ENCODE measurements around the gene BLM.

Gene BLM

GRCh38 chr15:90707489-90707888 lies 9.7 kb upstream of the BLM start:
- H3K79me2 ChIP-seq = no peaks in the 10 kb centered on the region
- no peak overlapping the region for H3K4me3 ChIP-seq (ENCODE audit: low read depth, low read length)
- no peak overlapping the region for H3K27ac ChIP-seq
- H3K9ac ChIP-seq = no peak overlapping the region
- H2AFZ ChIP-seq = no peak overlapping the region
- no peak for TF ChIP-seq CTCF (IDR thresholded peaks at IDR 0.05)
- no peaks in the 10 kb centered on the region for H3K27me3 ChIP-seq (ENCODE audit: control insufficient read depth, insufficient read depth, low read length)
- no peak overlapping the region for H3K4me2 ChIP-seq (ENCODE audit: low read length)
- H3K9me3 ChIP-seq (ENCODE audit: control insufficient read depth, low read length) = no peaks in the 10 kb centered on the region
- no peaks in the 10 kb centered on the region for H3K4me1 ChIP-seq
- H3K36me3 ChIP-seq (ENCODE audit: control insufficient read depth, insufficient read depth, low read length) = no peaks in the 10 kb centered on the region

- H3K9me3 ChIP-seq (ENCODE audit: control insufficient read depth, low read length) = no peaks in the 10 kb centered on the region
- H3K79me2 ChIP-seq = no peaks in the 10 kb centered on the region
- H3K27me3 ChIP-seq (ENCODE audit: control insufficient read depth, insufficient read depth, low read length) = no peaks in the 10 kb centered on the region
- no peak overlapping the region for H3K4me3 ChIP-seq (ENCODE audit: low read depth, low read length)
- no peaks in the 10 kb centered on the region for H3K4me1 ChIP-seq
- no peak overlapping the region for H3K4me2 ChIP-seq (ENCODE audit: low read length)
- no peaks in the 10 kb centered on the region for H3K36me3 ChIP-seq (ENCODE audit: control insufficient read depth, insufficient read depth, low read length)
- no peak overlapping the region for H3K9ac ChIP-seq
- no peak overlapping the region for H3K27ac ChIP-seq
- TF ChIP-seq CTCF (IDR thresholded peaks at IDR 0.05) = no peak
- no peak overlapping the region for H2AFZ ChIP-seq
Observed at GRCh38 chr15:90708516-90708915, 8.6 kb upstream of the BLM start.

GRCh38 chr15:90709278-90709677 lies 7.9 kb upstream of the BLM start:
- H3K27ac ChIP-seq = no peak overlapping the region
- H3K4me2 ChIP-seq (ENCODE audit: low read length) = no peak overlapping the region
- H3K9ac ChIP-seq = no peak overlapping the region
- no peaks in the 10 kb centered on the region for H3K9me3 ChIP-seq (ENCODE audit: control insufficient read depth, low read length)
- TF ChIP-seq CTCF (IDR thresholded peaks at IDR 0.05) = no peak
- no peaks in the 10 kb centered on the region for H3K4me1 ChIP-seq
- no peak overlapping the region for H2AFZ ChIP-seq
- no peak overlapping the region for H3K4me3 ChIP-seq (ENCODE audit: low read depth, low read length)
- no peaks in the 10 kb centered on the region for H3K36me3 ChIP-seq (ENCODE audit: control insufficient read depth, insufficient read depth, low read length)
- no peaks in the 10 kb centered on the region for H3K79me2 ChIP-seq
- no peaks in the 10 kb centered on the region for H3K27me3 ChIP-seq (ENCODE audit: control insufficient read depth, insufficient read depth, low read length)

- no peak overlapping the region for H3K9ac ChIP-seq
- no peak overlapping the region for H2AFZ ChIP-seq
- no peak for TF ChIP-seq CTCF (IDR thresholded peaks at IDR 0.05)
- no peak overlapping the region for H3K27ac ChIP-seq
- no peak overlapping the region for H3K4me2 ChIP-seq (ENCODE audit: low read length)
- no peaks in the 10 kb centered on the region for H3K79me2 ChIP-seq
- no peaks in the 10 kb centered on the region for H3K4me1 ChIP-seq
- H3K9me3 ChIP-seq (ENCODE audit: control insufficient read depth, low read length) = no peaks in the 10 kb centered on the region
- no peak overlapping the region for H3K4me3 ChIP-seq (ENCODE audit: low read depth, low read length)
- H3K36me3 ChIP-seq (ENCODE audit: control insufficient read depth, insufficient read depth, low read length) = no peaks in the 10 kb centered on the region
- H3K27me3 ChIP-seq (ENCODE audit: control insufficient read depth, insufficient read depth, low read length) = no peaks in the 10 kb centered on the region
Observed at GRCh38 chr15:90710436-90711027, 6.6 kb upstream of the BLM start.

GRCh38 chr15:90711418-90711824 lies 5.7 kb upstream of the BLM start:
- no peak overlapping the region for H3K9ac ChIP-seq
- no peaks in the 10 kb centered on the region for H3K36me3 ChIP-seq (ENCODE audit: control insufficient read depth, insufficient read depth, low read length)
- no peaks in the 10 kb centered on the region for H3K4me1 ChIP-seq
- H3K27me3 ChIP-seq (ENCODE audit: control insufficient read depth, insufficient read depth, low read length) = no peaks in the 10 kb centered on the region
- H3K79me2 ChIP-seq = no peaks in the 10 kb centered on the region
- H2AFZ ChIP-seq = no peak overlapping the region
- H3K4me2 ChIP-seq (ENCODE audit: low read length) = no peak overlapping the region
- H3K27ac ChIP-seq = no peak overlapping the region
- no peak overlapping the region for H3K4me3 ChIP-seq (ENCODE audit: low read depth, low read length)
- no peaks in the 10 kb centered on the region for H3K9me3 ChIP-seq (ENCODE audit: control insufficient read depth, low read length)
- TF ChIP-seq CTCF (IDR thresholded peaks at IDR 0.05) = no peak
